ENCODE measurements around the gene BARX2. TPM values are rescaled to one million over a fixed set of nuclear protein-coding genes. Genes with fewer than 3 reads are reported as not detected.
"Not testable (repeated sequence)": the region's sequence is repeated elsewhere in the genome, so short reads cannot be mapped to it uniquely, and the experiment has no call there.

The BARX2 gene, protein sequence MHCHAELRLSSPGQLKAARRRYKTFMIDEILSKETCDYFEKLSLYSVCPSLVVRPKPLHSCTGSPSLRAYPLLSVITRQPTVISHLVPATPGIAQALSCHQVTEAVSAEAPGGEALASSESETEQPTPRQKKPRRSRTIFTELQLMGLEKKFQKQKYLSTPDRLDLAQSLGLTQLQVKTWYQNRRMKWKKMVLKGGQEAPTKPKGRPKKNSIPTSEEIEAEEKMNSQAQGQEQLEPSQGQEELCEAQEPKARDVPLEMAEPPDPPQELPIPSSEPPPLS
- 2.4 and 3.7 TPM in 2 replicates for total RNA-seq
- long read RNA-seq, partial matches to known transcripts: 0 of 2 reads
- long read RNA-seq, other reads (novel, unspliced or antisense): 1 of 2 reads

- Mint-ChIP-seq H3K27me3 (peaks cover 85% of the 10 kb centered on the region), H3K9me3 (ENCODE audit: low read depth) (no peaks in the 10 kb centered on the region), H3K4me3 (ENCODE audit: low read depth) (peak within 1 kb of the TSS; percentile 75), H3K27ac (peak within 1 kb of the TSS; percentile 91), H3K4me1 (ENCODE audit: low read depth) (peaks cover 17% of the 10 kb centered on the region), H3K36me3 (ENCODE audit: insufficient read depth) (no peaks in the 10 kb centered on the region)
- DNase-seq (ENCODE audit: low spot score, unreplicated experiment): peak; percentile 56
- peak; percentile 55 for TF ChIP-seq CTCF (IDR thresholded peaks at IDR 0.05; ENCODE audit: unreplicated experiment)
Observed at GRCh38 chr11:129375751-129376657, at the start of gene BARX2. BARX2 (plus strand) TSS chr11:129375848; CDS start chr11:129376036, 188 bp downstream.

DNA sequence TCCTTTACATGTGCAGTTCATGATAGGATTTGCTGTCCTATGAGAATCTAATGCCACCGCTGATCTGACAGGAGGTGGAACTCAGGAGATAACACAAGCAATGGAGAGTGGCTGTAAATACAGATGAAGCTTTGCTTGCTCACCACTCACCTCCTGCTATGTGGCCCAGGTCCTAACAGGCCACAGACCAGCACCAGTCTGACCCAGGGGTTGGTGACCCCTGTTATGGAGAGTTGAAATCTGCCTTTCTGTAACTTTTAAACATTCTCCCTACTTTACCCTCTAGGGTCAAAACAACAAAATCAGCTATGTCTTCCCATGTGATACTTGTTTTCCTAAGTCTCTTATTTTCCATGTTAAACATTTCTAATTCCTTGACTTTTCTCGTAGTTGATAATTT, 48.7 kb upstream of the BARX2 start:
- Mint-ChIP-seq H3K27ac (no peak overlapping the region), H3K4me3 (ENCODE audit: low read depth) (no peak overlapping the region), H3K36me3 (ENCODE audit: insufficient read depth) (no peaks in the 10 kb centered on the region), H3K9me3 (ENCODE audit: low read depth) (no peaks in the 10 kb centered on the region), H3K4me1 (ENCODE audit: low read depth) (peaks cover 27% of the 10 kb centered on the region), H3K27me3 (peaks cover 5% of the 10 kb centered on the region)
- TF ChIP-seq CTCF (IDR thresholded peaks at IDR 0.05; ENCODE audit: unreplicated experiment): no peak
- no peak for DNase-seq (ENCODE audit: low spot score, unreplicated experiment)

GRCh38 chr11:129327708-129328107, 47.9 kb upstream of the BARX2 start:
- H3K27ac Mint-ChIP-seq; DNase-seq (ENCODE audit: low spot score, unreplicated experiment); H3K36me3 Mint-ChIP-seq (ENCODE audit: insufficient read depth); H3K9me3 Mint-ChIP-seq (ENCODE audit: low read depth); H3K4me3 Mint-ChIP-seq (ENCODE audit: low read depth); H3K27me3 Mint-ChIP-seq: not testable (repeated sequence)
- H3K4me1 Mint-ChIP-seq (ENCODE audit: low read depth): peaks cover 26% of the 10 kb centered on the region

GRCh38 chr11:129328756-129329155, 46.9 kb upstream of the BARX2 start:
- TF ChIP-seq CTCF (IDR thresholded peaks at IDR 0.05; ENCODE audit: unreplicated experiment): no peak
- DNase-seq (ENCODE audit: low spot score, unreplicated experiment): no peak
- Mint-ChIP-seq H3K4me1 (ENCODE audit: low read depth) (peaks cover 17% of the 10 kb centered on the region), H3K4me3 (ENCODE audit: low read depth) (no peak overlapping the region), H3K9me3 (ENCODE audit: low read depth) (no peaks in the 10 kb centered on the region), H3K27ac (no peak overlapping the region), H3K27me3 (no peaks in the 10 kb centered on the region), H3K36me3 (ENCODE audit: insufficient read depth) (no peaks in the 10 kb centered on the region)

DNA sequence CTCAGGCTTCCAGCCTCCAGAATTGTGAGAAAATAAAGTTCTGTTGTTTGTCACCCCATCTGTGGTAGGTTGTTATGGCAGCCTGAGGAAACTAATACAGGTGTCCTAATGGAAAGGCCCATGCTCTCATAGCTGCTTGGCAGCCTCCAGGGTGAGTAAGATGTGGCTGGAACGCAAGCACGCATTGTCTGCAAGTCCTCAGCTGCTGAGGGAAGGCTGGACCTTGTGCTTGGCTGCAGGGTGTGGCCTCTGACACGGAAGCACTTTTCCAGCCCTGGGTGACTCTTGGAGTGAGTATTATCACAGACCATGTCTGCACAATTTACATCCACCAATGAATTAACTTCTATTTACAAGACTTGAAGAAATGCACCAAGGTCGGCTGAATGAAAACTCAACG, 44.4 kb upstream of the BARX2 start:
- Mint-ChIP-seq H3K27ac (no peak overlapping the region), H3K9me3 (ENCODE audit: low read depth) (no peaks in the 10 kb centered on the region), H3K36me3 (ENCODE audit: insufficient read depth) (no peaks in the 10 kb centered on the region), H3K4me1 (ENCODE audit: low read depth) (peaks cover 2% of the 10 kb centered on the region), H3K27me3 (no peaks in the 10 kb centered on the region), H3K4me3 (ENCODE audit: low read depth) (no peak overlapping the region)
- TF ChIP-seq CTCF (IDR thresholded peaks at IDR 0.05; ENCODE audit: unreplicated experiment): no peak
- no peak for DNase-seq (ENCODE audit: low spot score, unreplicated experiment)

All from progenitor cell of endocrine pancreas (in vitro differentiated cells).